Spinal cord (tissue), 10 donors: ENCODE measurements around the gene PLIN3. TPM values are rescaled to one million over a fixed set of nuclear protein-coding genes. Genes with fewer than 3 reads are reported as not detected.
"Not testable (repeated sequence)": the region's sequence is repeated elsewhere in the genome, so short reads cannot be mapped to it uniquely, and the experiment has no call there.

Experiments used
- DNase-seq, 6 donors: peaks; one replicate each; pipeline versions ENCODE4 v3.0.0 to v3.0.0-alpha.2; 2013 to 2015; ENCODE audit warnings: low spot score in 6 of 6, low read depth in 4 of 6
- H3K27ac ChIP-seq: one replicate; pipeline ENCODE4 v1.5.1; 2013; ENCODE audit warnings: low read depth, low read length, control low read depth
- H3K27me3 ChIP-seq: one replicate; pipeline ENCODE4 v1.6.1; 2013; ENCODE audit warnings: low read length; ENCODE audit not compliant: control insufficient read depth, insufficient read depth
- H3K36me3 ChIP-seq: one replicate; pipeline ENCODE4 v1.6.1; 2013; ENCODE audit warnings: low read length; ENCODE audit not compliant: control insufficient read depth, insufficient read depth
- H3K4me1 ChIP-seq: one replicate; pipeline ENCODE4 v1.6.1; 2013; ENCODE audit warnings: low read length; ENCODE audit not compliant: control insufficient read depth, insufficient read depth
- H3K4me3 ChIP-seq: one replicate; pipeline ENCODE4 v1.5.1; 2013; ENCODE audit warnings: low read depth, low read length, control low read depth
- H3K9me3 ChIP-seq: one replicate; pipeline ENCODE4 v1.6.1; 2013; ENCODE audit warnings: low read length; ENCODE audit not compliant: control insufficient read depth, insufficient read depth
- WGBS: methylation state at CpG from one replicate; pipeline ENCODE4 v1.1.5; 2013; ENCODE audit warnings: missing lambda C conversion rate; ENCODE audit not compliant: insufficient coverage; 5-methylcytosine and 5-hydroxymethylcytosine counted together
- polyA plus RNA-seq, 2 donors: library from polyadenylated mRNA; unstranded; fragments of 120-200 nt; gene quantifications; one replicate each; pipeline ENCODE4 v1.2.1, GENCODE V29; 2013; ENCODE audit not compliant: insufficient read length in 2 of 2
- total RNA-seq, 2 donors: library from RNA; depleted of rRNA in 1 of 2; stranded (reverse); fragments of 120-200 nt in 1 of 2; fragments of >200 nt in 1 of 2; gene quantifications; one replicate each; pipeline versions ENCODE4 v1.2.3 to v1.2.4, GENCODE V29; 2013 to 2014
- donor health status: healthy.

Gene PLIN3
- total and polyA plus RNA-seq, 4 donors: 26.5 to 44.7 (median 35.6) TPM

GRCh38 chr19:4816950-4817278 is 50.6 kb downstream of the PLIN3 start:
- DNase-seq: no peak
- WGBS: 94% methylated on average over 15 of the region's 16 CpGs
- peaks cover 10% of the 10 kb centered on the region for H3K4me1 ChIP-seq
- H3K4me3 ChIP-seq: no peak overlapping the region
- no peak overlapping the region for H3K27ac ChIP-seq
- no peaks in the 10 kb centered on the region for H3K9me3 ChIP-seq
- H3K36me3 ChIP-seq: peaks cover 25% of the 10 kb centered on the region
- H3K27me3 ChIP-seq: no peaks in the 10 kb centered on the region

GRCh38 chr19:4816202-4816949 is 51.1 kb downstream of the PLIN3 start:
- H3K27ac ChIP-seq: no peak overlapping the region
- H3K4me1 ChIP-seq: peaks cover 10% of the 10 kb centered on the region
- no peaks in the 10 kb centered on the region for H3K27me3 ChIP-seq
- WGBS: 96% methylated on average over 35 of the region's 35 CpGs
- no peaks in the 10 kb centered on the region for H3K9me3 ChIP-seq
- H3K4me3 ChIP-seq: no peak overlapping the region
- H3K36me3 ChIP-seq: peaks cover 25% of the 10 kb centered on the region
- DNase-seq: no peak

- Histone ChIP-seq H3K9me3 (no peaks in the 10 kb centered on the region), H3K4me3 (peak overlapping the region; percentile 27), H3K4me1 (peaks cover 10% of the 10 kb centered on the region), H3K27me3 (no peaks in the 10 kb centered on the region), H3K27ac (no peak overlapping the region), H3K36me3 (peaks cover 25% of the 10 kb centered on the region)
- WGBS: 49% methylated on average over 16 of the region's 28 CpGs
- peak; percentile 76 to 99 (median 90) for DNase-seq
Observed at GRCh38 chr19:4815426-4816201, 51.9 kb downstream of the PLIN3 start.

- Histone ChIP-seq H3K36me3 (peaks cover 25% of the 10 kb centered on the region), H3K9me3 (no peaks in the 10 kb centered on the region), H3K4me3 (no peak overlapping the region), H3K27ac (no peak overlapping the region), H3K27me3 (no peaks in the 10 kb centered on the region), H3K4me1 (peaks cover 10% of the 10 kb centered on the region)
- 75% methylated on average over 7 of the region's 7 CpGs for WGBS
- no peak for DNase-seq
Observed at GRCh38 chr19:4814625-4815425, 52.6 kb downstream of the PLIN3 start.

- no peak overlapping the region for H3K4me3 ChIP-seq
- peak in 2 of 6 donors; percentile 43 to 60 for DNase-seq
- H3K9me3 ChIP-seq: no peaks in the 10 kb centered on the region
- H3K4me1 ChIP-seq: peaks cover 13% of the 10 kb centered on the region
- H3K36me3 ChIP-seq: peaks cover 5% of the 10 kb centered on the region
- H3K27ac ChIP-seq: no peak overlapping the region
- H3K27me3 ChIP-seq: no peaks in the 10 kb centered on the region
- WGBS: 71% methylated on average over 12 of the region's 12 CpGs
Observed at GRCh38 chr19:4811328-4812131, 55.9 kb downstream of the PLIN3 start.

GRCh38 chr19:4807188-4807587 is 60.3 kb downstream of the PLIN3 start:
- WGBS: 79% methylated on average over 6 of the region's 6 CpGs
- Histone ChIP-seq H3K27ac (no peak overlapping the region), H3K4me3 (no peak overlapping the region), H3K27me3 (no peaks in the 10 kb centered on the region), H3K4me1 (peaks cover 3% of the 10 kb centered on the region), H3K36me3 (no peaks in the 10 kb centered on the region), H3K9me3 (no peaks in the 10 kb centered on the region)
- no peak for DNase-seq

GRCh38 chr19:4806384-4806783 is 61.1 kb downstream of the PLIN3 start:
- no peaks in the 10 kb centered on the region for H3K9me3 ChIP-seq

GRCh38 chr19:4805140-4805539 is 62.3 kb downstream of the PLIN3 start:
- not testable (repeated sequence) for H3K36me3 ChIP-seq, DNase-seq, H3K27me3 ChIP-seq, H3K27ac ChIP-seq, H3K9me3 ChIP-seq, H3K4me3 ChIP-seq, H3K4me1 ChIP-seq
- 100% methylated on average over 1 of the region's 6 CpGs for WGBS

More at GRCh38 chr19:4806384-4806783, 61.1 kb downstream of the PLIN3 start:
- no peak for DNase-seq
- Histone ChIP-seq H3K36me3 (no peaks in the 10 kb centered on the region), H3K27me3 (no peaks in the 10 kb centered on the region), H3K27ac (no peak overlapping the region), H3K4me1 (peaks cover 3% of the 10 kb centered on the region), H3K4me3 (no peak overlapping the region)
- WGBS: 90% methylated on average over 6 of the region's 6 CpGs
